K562 (cell line): ENCODE measurements around the gene TXNIP. TPM values are rescaled to one million over a fixed set of nuclear protein-coding genes. Genes with fewer than 3 reads are reported as not detected.

Experiments
- ATAC-seq: fragments of 200-7000 bp; cut with Tn5 transposase; 3 replicates; pipeline ENCODE4 v1.9.1; 2020; ENCODE audit warnings: moderate library complexity
- BruUV-seq: library from RNA; stranded (reverse); fragments of 400-500 nt; replicated peaks from 2 replicates; lab custom pipeline; 2021; lab: Mats Ljungman, UMichigan
- CTCF ChIA-PET: fragments of 300-600 bp; formaldehyde crosslinking; extraction: SDS; loops from one replicate; lab custom pipeline; 2021; ENCODE audit warnings: low intra/inter-chr PET ratio; lab: Yijun Ruan, JAX
- POLR2A ChIA-PET: fragments of 300-600, 350-650 bp; sonication (Branson Sonifier 250); formaldehyde crosslinking; extraction: SDS; loops from one replicate; lab custom pipeline; 2021; ENCODE audit warnings: antibody characterized with exemption, inconsistent platforms; lab: Yijun Ruan, JAX
- DNase-seq, 4 experiments: peaks; one replicate each; pipeline versions ENCODE4 v3.0.0 to v3.0.0-alpha.2; 2011 to 2018; ENCODE audit warnings: low spot score in 3 of 4, mixed read lengths in 3 of 4; ENCODE audit errors: extremely low read depth in 1 of 4
- FAIRE-seq: peaks from 2 replicates; lab custom pipeline; 2011; peaks lifted over from hg19 to GRCh38; lab: Jason Lieb, UNC
- H2AFZ ChIP-seq: 2 replicates; pipeline ENCODE4 v1.6.0; 2011; ENCODE audit warnings: low read depth, low read length, control low read depth, inconsistent platforms
- H3K27ac ChIP-seq: fragments of 200-600 bp; 3 replicates; pipeline ENCODE4 v1.8.0; 2011; ENCODE audit warnings: low read depth, mild to moderate bottlenecking, control low read depth, inconsistent platforms, low read length, moderate library complexity, mixed read lengths; ENCODE audit errors: extremely low read depth
- H3K27me3 ChIP-seq, 2 experiments: fragments of 300-600 bp in 1 of 2; 2 replicates in 1 of 2; 3 replicates in 1 of 2; pipeline versions ENCODE4 v1.6.0 to v1.8.0; 2011; ENCODE audit warnings: inconsistent platforms in 2 of 2, low read length in 2 of 2, mild to moderate bottlenecking in 1 of 2, mixed read lengths in 1 of 2, moderate library complexity in 1 of 2; ENCODE audit not compliant: control insufficient read depth in 2 of 2, insufficient read depth in 2 of 2
- H3K36me3 ChIP-seq: fragments of 300-600 bp; 3 replicates; pipeline ENCODE4 v1.8.0; 2011; ENCODE audit warnings: mild to moderate bottlenecking, low read length, inconsistent platforms; ENCODE audit not compliant: control insufficient read depth, insufficient read depth
- H3K4me1 ChIP-seq, 2 experiments: fragments of 200-600 bp in 1 of 2; replicated peaks in 1 of 2; 2 replicates in 1 of 2; 3 replicates in 1 of 2; pipeline versions ENCODE4 v1.5.1 to v1.8.0; 2011; ENCODE audit warnings: inconsistent platforms in 2 of 2, low read length in 2 of 2, mild to moderate bottlenecking in 1 of 2, mixed read lengths in 1 of 2, moderate library complexity in 1 of 2; ENCODE audit not compliant: control insufficient read depth in 2 of 2, insufficient read depth in 2 of 2
- H3K4me2 ChIP-seq: 2 replicates; pipeline ENCODE4 v1.6.1; 2011; ENCODE audit warnings: low read length, control low read depth, inconsistent platforms, mixed read lengths; ENCODE audit not compliant: insufficient read depth
- H3K4me3 ChIP-seq: fragments of 200-600 bp; sonication (generic), shearing (Covaris generic); 2 replicates; pipeline ENCODE4 v1.5.1; 2016; ENCODE audit warnings: control low read depth, inconsistent platforms
- H3K79me2 ChIP-seq: fragments of 200-600 bp; 3 replicates; pipeline ENCODE4 v1.8.0; 2011; ENCODE audit warnings: low read length, inconsistent platforms; ENCODE audit not compliant: control insufficient read depth, insufficient read depth
- H3K9ac ChIP-seq, 2 experiments: 2 replicates each; pipeline versions ENCODE4 v1.6.0 to v1.6.1; 2011; ENCODE audit warnings: low read depth in 2 of 2, low read length in 2 of 2, control low read depth in 1 of 2, inconsistent platforms in 1 of 2, mild to moderate bottlenecking in 1 of 2, mixed read lengths in 1 of 2; ENCODE audit not compliant: insufficient read depth in 1 of 2
- H3K9me1 ChIP-seq: one replicate; pipeline ENCODE4 v1.6.0; 2011; ENCODE audit warnings: inconsistent platforms, mild to moderate bottlenecking, low read length, moderate library complexity; ENCODE audit not compliant: control insufficient read depth, insufficient read depth
- H3K9me3 ChIP-seq: replicated peaks from 2 replicates; pipeline ENCODE4 v1.5.1; 2011; ENCODE audit warnings: low read depth, low read length, inconsistent platforms; ENCODE audit not compliant: control insufficient read depth, insufficient read depth
- H4K20me1 ChIP-seq: replicated peaks from 2 replicates; pipeline ENCODE4 v1.6.1; 2011; ENCODE audit warnings: low read length, inconsistent platforms, mixed read lengths; ENCODE audit not compliant: control insufficient read depth, insufficient read depth
- EP400 ChIP-seq: fragments of 450-650 bp; IDR thresholded peaks from 2 replicates; pipeline ENCODE4 v1.6.1; 2017; ENCODE audit warnings: antibody characterized with exemption, mild to moderate bottlenecking, moderate library complexity
- ESRRA ChIP-seq: fragments of 450-650 bp; IDR thresholded peaks from 2 replicates; pipeline ENCODE4 v1.6.1; 2014; ENCODE audit warnings: low read depth, mild to moderate bottlenecking, moderate library complexity, borderline replicate concordance
- FUS ChIP-seq: fragments of 200-400 bp; formaldehyde crosslinking; optimal IDR thresholded peaks from 2 replicates; pipeline ENCODE3; 2017; ENCODE audit warnings: low read depth, low read length
- HDAC3 ChIP-seq: fragments of 450-650 bp; IDR thresholded peaks from 2 replicates; pipeline ENCODE4 v1.6.1; 2018; ENCODE audit warnings: borderline replicate concordance, mild to moderate bottlenecking, moderate library complexity; ENCODE audit not compliant: partially characterized antibody
- NCOA1 ChIP-seq: fragments of 450-650 bp; IDR thresholded peaks from 2 replicates; pipeline ENCODE4 v1.6.1; 2016; ENCODE audit warnings: low read depth
- NEUROD1 ChIP-seq: fragments of 150-350 bp; IDR thresholded peaks from 2 replicates; pipeline ENCODE4 v1.6.1; 2014; ENCODE audit warnings: borderline replicate concordance, low read length, low read depth; ENCODE audit not compliant: partially characterized antibody
- POLR2A ChIP-seq: fragments of 450-650 bp; conservative IDR thresholded peaks from 2 replicates; pipeline ENCODE4 v1.6.1; 2016
- POLR2AphosphoS2 ChIP-seq: IDR thresholded peaks from 2 replicates; pipeline ENCODE4 v1.6.1; 2012; ENCODE audit warnings: low read length, improper control_type of control experiment
- PURB ChIP-seq: sonication (generic); formaldehyde crosslinking; IDR thresholded peaks from 2 replicates; pipeline ENCODE4 v1.9.0; 2021; ENCODE audit warnings: low read depth, mild to moderate bottlenecking, missing genetic modification reagents
- PYGO2 ChIP-seq: fragments of 450-650 bp; IDR thresholded peaks from 2 replicates; pipeline ENCODE4 v1.6.1; 2016; ENCODE audit warnings: mild to moderate bottlenecking, missing genetic modification characterization, moderate library complexity, missing compliant biosample characterization
- RBM22 ChIP-seq: fragments of 200-400 bp; formaldehyde crosslinking; IDR thresholded peaks from 2 replicates; pipeline ENCODE4 v1.6.1; 2018; ENCODE audit warnings: low read length, low read depth; ENCODE audit not compliant: poor library complexity, severe bottlenecking
- RBM39 ChIP-seq: fragments of 200-400 bp; formaldehyde crosslinking; optimal IDR thresholded peaks from 2 replicates; pipeline ENCODE3; 2018; ENCODE audit warnings: low read depth, low read length
- SAP30 ChIP-seq: fragments of 200-600 bp; sonication (generic); IDR thresholded peaks from 2 replicates; pipeline ENCODE4 v1.6.1; 2012; ENCODE audit warnings: borderline replicate concordance, low read depth, mild to moderate bottlenecking, moderate library complexity, low read length, control low read depth, inconsistent platforms; ENCODE audit not compliant: insufficient read depth, poor library complexity, severe bottlenecking
- ZNF24 ChIP-seq: fragments of 450-650 bp; IDR thresholded peaks from 2 replicates; pipeline ENCODE4 v1.6.1; 2016
- ZNF347 ChIP-seq: fragments of 450-650 bp; formaldehyde crosslinking; IDR thresholded peaks from 2 replicates; pipeline ENCODE4 v1.4.0; 2020; ENCODE audit warnings: low read depth, mild to moderate bottlenecking, moderate library complexity
- ZNF551 ChIP-seq: fragments of 250-450 bp; sonication (Bioruptor Pico); IDR thresholded peaks from 2 replicates; pipeline ENCODE4 v1.5.0; 2021; ENCODE audit warnings: mild to moderate bottlenecking, moderate library complexity
- ZNF584 ChIP-seq: fragments of 200-800 bp; sonication (Bioruptor generic); IDR thresholded peaks from 2 replicates; pipeline ENCODE4 v1.6.1; 2016; ENCODE audit warnings: low read depth, mild to moderate bottlenecking, missing genetic modification characterization, missing compliant biosample characterization
- ZNF696 ChIP-seq: fragments of 250-450 bp; sonication (Bioruptor Pico); conservative IDR thresholded peaks from 2 replicates; pipeline ENCODE4 v1.4.0; 2020; ENCODE audit warnings: mild to moderate bottlenecking, moderate library complexity
- WGBS: fragments of 100-300 bp; shearing (Covaris generic); methylation state at CpG from one replicate; pipeline ENCODE4 v1.1.6; 2016; ENCODE audit warnings: low coverage, mixed read lengths; ENCODE audit not compliant: insufficient coverage; ENCODE audit errors: missing lambda C conversion rate; 5-methylcytosine and 5-hydroxymethylcytosine counted together
- in situ Hi-C: fragments of 300-500 bp; cut with MboI; formaldehyde crosslinking; loops from 4 replicates; pipeline ENCODE4 v1.15.0; 2018; ENCODE audit warnings: inconsistent platforms, mixed read lengths
- intact Hi-C: fragments of 100-400 bp; cut with micrococcal nuclease; formaldehyde crosslinking; loops from 2 replicates; pipeline ENCODE4 v1.14.2; 2022
- polyA plus RNA-seq, 8 experiments: library from polyadenylated mRNA; depleted of rRNA in 4 of 8; stranded (reverse) in 5 of 8; unstranded in 3 of 8; fragments of >200 nt; fragmentation: Nextera tagmentation in 2 of 8; fragmentation: Illumina TruSeq in 1 of 8; extraction: Ambion mirVana in 2 of 8; extraction: Trizol in 1 of 8; gene quantifications; 2 replicates each; pipeline versions ENCODE4 v1.2.1 to v1.2.3, GENCODE V29; 2011 to 2014; ENCODE audit warnings: inconsistent platforms in 1 of 8, missing spikeins in 1 of 8
- total RNA-seq, 7 experiments: library from RNA; depleted of rRNA in 6 of 7; stranded (reverse); fragments of >200 nt in 6 of 7; fragmentation: Illumina TruSeq in 2 of 7; extraction: Trizol in 2 of 7; gene quantifications; 2 replicates each; pipeline versions ENCODE4 v1.2.1 to v1.2.3, GENCODE V29; 2011 to 2021; ENCODE audit warnings: low replicate concordance in 1 of 7
- TF ChIP-seq, protein P1 (sequence below), 3 experiments: fragments of 200-800 bp in 1 of 3; sonication (Bioruptor generic) in 1 of 3; sonication (generic) in 1 of 3; formaldehyde crosslinking in 1 of 3; IDR thresholded peaks; 2 replicates each; pipeline versions ENCODE4 v1.6.1 to v1.8.0; 2016 to 2022; ENCODE audit warnings: mild to moderate bottlenecking in 2 of 3, missing compliant biosample characterization in 2 of 3, missing genetic modification characterization in 2 of 3, missing genetic modification reagents in 1 of 3
- TF ChIP-seq, protein P2 (sequence below): fragments of 450-650 bp; formaldehyde crosslinking; IDR thresholded peaks from 2 replicates; pipeline ENCODE4 v1.4.0; 2022; ENCODE audit warnings: missing genetic modification characterization

Gene TXNIP
- total and polyA plus RNA-seq, 9 of the 15 experiments (the other 6 are each of a cell fraction or from before 2014, with no cell fraction given) = 120 to 499 (median 257) TPM

DNA sequence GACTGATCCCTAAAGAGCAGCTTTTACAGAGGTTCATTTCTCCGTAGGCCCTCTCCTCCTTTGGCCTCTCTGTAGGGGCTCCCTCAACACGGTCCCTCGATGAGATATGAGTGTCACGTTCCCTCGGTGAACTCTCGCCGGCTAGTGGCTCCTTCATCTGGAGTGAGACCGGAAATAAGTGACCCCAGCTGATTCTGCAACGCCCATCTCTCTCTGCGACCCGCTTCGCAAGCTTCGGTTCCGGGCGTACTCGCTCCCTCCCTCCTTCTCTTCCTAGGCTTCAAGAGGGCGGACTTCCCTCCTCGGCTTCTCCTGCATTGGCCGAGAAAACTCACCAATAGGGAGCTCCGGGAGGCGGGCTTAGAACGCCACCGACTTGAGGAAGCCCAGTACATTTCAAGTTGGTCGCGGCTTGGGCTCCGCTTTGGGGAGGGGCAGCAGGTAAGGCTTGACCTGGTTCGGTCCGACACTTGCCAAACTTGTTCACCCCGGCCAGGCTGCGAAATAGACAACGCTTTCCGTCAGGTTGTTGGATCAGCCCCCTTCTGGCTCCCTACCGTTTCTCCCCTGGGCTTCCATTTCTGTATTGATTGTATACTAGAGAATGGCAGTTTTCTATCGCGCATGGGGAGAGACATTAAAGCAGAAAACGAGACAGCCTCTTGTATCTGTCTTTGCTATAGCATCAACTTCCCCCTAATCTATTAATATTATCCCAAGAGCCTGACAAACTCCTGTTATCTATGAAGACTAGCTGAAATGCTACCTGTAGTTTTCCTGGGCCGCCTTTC lies 31.9 kb downstream of the TXNIP start, which contains the start of the genes ANKRD34A and POLR3GL:
ANKRD34A (minus strand) TSS at position 248 of the 791 bp plus-strand sequence. CDS start 2,816 bp downstream, outside the sequence.
POLR3GL (plus strand) TSS at position 363 of the 791 bp plus-strand sequence. CDS start 10,176 bp downstream, outside the sequence.
- H4K20me1 ChIP-seq = no peaks in the 10 kb centered on the region
- intact Hi-C loops (loop anchor here (1.0 kb wide), 1 partner anchor 15 kb away; no protein-coding TSS in a partner anchor), in situ Hi-C loops (no loop called here)
- DNase-seq = peak; percentile 92 to 98 (median 94)
- peak within 1 kb of the TSS; percentile 94 for H2AFZ ChIP-seq
- H3K9ac ChIP-seq = peak within 1 kb of the TSS; percentile 88 to 91
- H3K9me3 ChIP-seq = peaks cover 5% of the 10 kb centered on the region; the same call in 1 of the 2 replicates
- peak within 1 kb of the TSS; percentile 86 for H3K4me2 ChIP-seq
- WGBS = under 1% methylated on average over 37 of the region's 37 CpGs
- FAIRE-seq = peak; percentile 99
- no peaks in the 10 kb centered on the region for H3K36me3 ChIP-seq
- ATAC-seq = peak; percentile 98
- no peaks in the 10 kb centered on the region for H3K9me1 ChIP-seq
- H3K4me1 ChIP-seq = peaks cover 23 to 36% of the 10 kb centered on the region in 2 experiments; a peak in 4 of 5 replicates
- POLR2A ChIA-PET = interaction anchor here (0.7 to 4.0 kb wide), 16 partner anchors 10 to 119 kb away, joined by 3 to 50 read pairs (median 6); partner anchors contain the start of genes NUDT17, PEX11B, RBM8A and TXNIP
- no peaks in the 10 kb centered on the region; a peak in 1 of 5 replicates for H3K27me3 ChIP-seq
- TSS peak; percentile 90 for BruUV-seq
- CTCF ChIA-PET = no interaction called here
- peak within 1 kb of the TSS; percentile 87 for H3K27ac ChIP-seq
- H3K4me3 ChIP-seq = peak within 1 kb of the TSS; percentile 63
- peaks cover 24% of the 10 kb centered on the region for H3K79me2 ChIP-seq
- TF ChIP-seq RBM39 = no peak
- peak; percentile 20 for TF ChIP-seq NEUROD1
- no peak for TF ChIP-seq NCOA1
- TF ChIP-seq ZNF347 = no peak
- peak; percentile 68; the same call in 1 of the 2 replicates for TF ChIP-seq POLR2AphosphoS2
- TF ChIP-seq RBM22 = no peak
- no peak for TF ChIP-seq PURB
- no peak for TF ChIP-seq FUS
- TF ChIP-seq EP400 = no peak
- TF ChIP-seq, protein P1, sequence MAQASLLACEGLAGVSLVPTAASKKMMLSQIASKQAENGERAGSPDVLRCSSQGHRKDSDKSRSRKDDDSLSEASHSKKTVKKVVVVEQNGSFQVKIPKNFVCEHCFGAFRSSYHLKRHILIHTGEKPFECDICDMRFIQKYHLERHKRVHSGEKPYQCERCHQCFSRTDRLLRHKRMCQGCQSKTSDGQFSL (CRISPR knock-in tag; IDR thresholded peaks at IDR 0.05) = peak; percentile 42; the same call in 1 of the 2 replicates
- TF ChIP-seq, protein P1 (tag; IDR thresholded peaks at IDR 0.05) = no peak
- TF ChIP-seq ZNF24 = no peak
- no peak for TF ChIP-seq ZNF696
- TF ChIP-seq PYGO2 (tag) = no peak
- TF ChIP-seq POLR2A = peak; percentile 94
- peak; percentile 25 for TF ChIP-seq SAP30
- no peak for TF ChIP-seq ZNF551 (CRISPR knock-in tag)
- TF ChIP-seq, protein P2, sequence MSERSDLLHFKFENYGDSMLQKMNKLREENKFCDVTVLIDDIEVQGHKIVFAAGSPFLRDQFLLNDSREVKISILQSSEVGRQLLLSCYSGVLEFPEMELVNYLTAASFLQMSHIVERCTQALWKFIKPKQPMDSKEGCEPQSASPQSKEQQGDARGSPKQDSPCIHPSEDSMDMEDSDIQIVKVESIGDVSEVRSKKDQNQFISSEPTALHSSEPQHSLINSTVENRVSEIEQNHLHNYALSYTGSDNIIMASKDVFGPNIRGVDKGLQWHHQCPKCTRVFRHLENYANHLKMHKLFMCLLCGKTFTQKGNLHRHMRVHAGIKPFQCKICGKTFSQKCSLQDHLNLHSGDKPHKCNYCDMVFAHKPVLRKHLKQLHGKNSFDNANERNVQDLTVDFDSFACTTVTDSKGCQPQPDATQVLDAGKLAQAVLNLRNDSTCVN (CRISPR knock-in tag) = no peak
- TF ChIP-seq ESRRA = no peak
- TF ChIP-seq ZNF584 (CRISPR knock-in tag) = no peak
- TF ChIP-seq HDAC3 = no peak
